Hepatocyte (in vitro differentiated cells): Measurements from ENCODE around the gene TAF1A. TPM values are rescaled to one million over a fixed set of nuclear protein-coding genes. Genes with fewer than 3 reads are reported as not detected.

Experiments used
- DNase-seq: peaks from one replicate; pipeline ENCODE4 v3.0.0-alpha.2; 2016; ENCODE audit warnings: low spot score
- H2AFZ ChIP-seq: fragments of 200-600 bp; sonication (generic); 2 replicates; pipeline ENCODE4 v1.6.0; 2016; ENCODE audit warnings: antibody characterized with exemption, mild to moderate bottlenecking
- H3K27ac ChIP-seq: fragments of 200-600 bp; sonication (generic); 2 replicates; pipeline ENCODE4 v1.5.1; 2016; ENCODE audit warnings: mild to moderate bottlenecking
- H3K27me3 ChIP-seq: fragments of 200-600 bp; sonication (generic); 2 replicates; pipeline ENCODE4 v1.6.1; 2016
- H3K36me3 ChIP-seq: fragments of 200-600 bp; sonication (generic); replicated peaks from 2 replicates; pipeline ENCODE4 v1.5.1; 2016; ENCODE audit warnings: low read depth; ENCODE audit not compliant: insufficient read depth
- H3K4me1 ChIP-seq: fragments of 200-600 bp; sonication (generic); 2 replicates; pipeline ENCODE4 v1.5.1; 2016; ENCODE audit warnings: mild to moderate bottlenecking, moderate library complexity; ENCODE audit not compliant: insufficient read depth
- H3K4me2 ChIP-seq: fragments of 200-600 bp; sonication (generic); 2 replicates; pipeline ENCODE4 v1.6.0; 2016
- H3K4me3 ChIP-seq: fragments of 200-600 bp; sonication (generic); 2 replicates; pipeline ENCODE4 v1.5.1; 2016; ENCODE audit warnings: mild to moderate bottlenecking
- H3K79me2 ChIP-seq: fragments of 200-600 bp; sonication (generic); 2 replicates; pipeline ENCODE4 v1.6.0; 2017; ENCODE audit warnings: mild to moderate bottlenecking
- H3K9me2 ChIP-seq: fragments of 200-600 bp; sonication (generic); replicated peaks from 2 replicates; pipeline ENCODE4 v1.6.0; 2017; ENCODE audit warnings: mild to moderate bottlenecking; ENCODE audit not compliant: insufficient read depth
- H3K9me3 ChIP-seq: fragments of 200-600 bp; sonication (generic); 2 replicates; pipeline ENCODE4 v1.5.1; 2016; ENCODE audit warnings: low read depth, mild to moderate bottlenecking
- H4K20me1 ChIP-seq: fragments of 200-600 bp; sonication (generic); 2 replicates; pipeline ENCODE4 v1.6.0; 2016; ENCODE audit warnings: mild to moderate bottlenecking; ENCODE audit not compliant: insufficient read depth, poor library complexity, severe bottlenecking
- CTCF ChIP-seq: fragments of 200-600 bp; sonication (generic); IDR thresholded peaks from 2 replicates; pipeline ENCODE4 v1.5.1; 2016; ENCODE audit warnings: antibody characterized with exemption, mild to moderate bottlenecking; ENCODE audit not compliant: poor library complexity
- EZH2 ChIP-seq: fragments of 200-600 bp; sonication (generic); IDR thresholded peaks from 2 replicates; pipeline ENCODE4 v1.6.1; 2016; ENCODE audit warnings: antibody characterized with exemption, mild to moderate bottlenecking, borderline replicate concordance
- EZH2phosphoT487 ChIP-seq: fragments of 200-600 bp; sonication (generic); IDR thresholded peaks from one replicate; pipeline ENCODE4 v1.6.1; 2018; ENCODE audit warnings: antibody characterized with exemption, mild to moderate bottlenecking, low read depth, moderate library complexity; ENCODE audit not compliant: unreplicated experiment, severe bottlenecking
- WGBS: methylation state at CpG from one replicate; pipeline ENCODE4 v1.1.6; 2016; ENCODE audit warnings: low lambda C conversion rate; ENCODE audit errors: missing lambda C conversion rate; 5-methylcytosine and 5-hydroxymethylcytosine counted together
- polyA plus RNA-seq: library from polyadenylated mRNA; unstranded; fragments of >200 nt; fragmentation: Nextera tagmentation; extraction: Ambion mirVana; gene quantifications from 2 replicates; pipeline ENCODE4 v1.2.1, GENCODE V29; 2016
- total RNA-seq: library from RNA; depleted of rRNA; stranded (reverse); fragments of >200 nt; gene quantifications from 2 replicates; pipeline ENCODE4 v1.2.3, GENCODE V29; 2014

The TAF1A gene
- total and polyA plus RNA-seq, 2 experiments from 2014 or later, result 5.2 to 6.5 TPM

- Histone ChIP-seq H4K20me1 (no peaks in the 10 kb centered on the region), H3K27ac (no peak overlapping the region), H3K79me2 (peaks cover 3% of the 10 kb centered on the region), H3K9me2 (no peaks in the 10 kb centered on the region), H2AFZ (no peak overlapping the region), H3K4me2 (no peak overlapping the region), H3K9me3 (no peaks in the 10 kb centered on the region), H3K4me3 (no peak overlapping the region), H3K4me1 (no peaks in the 10 kb centered on the region), H3K36me3 (no peaks in the 10 kb centered on the region), H3K27me3 (no peaks in the 10 kb centered on the region)
- TF ChIP-seq CTCF (no peak), EZH2phosphoT487 (no peak), EZH2 (no peak)
- 97% methylated on average over 3 of the region's 3 CpGs for WGBS
- no peak for DNase-seq
Observed at GRCh38 chr1:222631611-222632208, 42.0 kb upstream of the TAF1A start.

- Histone ChIP-seq H3K4me2 (no peak overlapping the region), H3K27me3 (no peaks in the 10 kb centered on the region), H3K4me3 (no peak overlapping the region), H3K9me2 (no peaks in the 10 kb centered on the region), H3K9me3 (no peaks in the 10 kb centered on the region), H4K20me1 (no peaks in the 10 kb centered on the region), H3K4me1 (no peaks in the 10 kb centered on the region), H3K79me2 (no peaks in the 10 kb centered on the region), H2AFZ (no peak overlapping the region), H3K36me3 (no peaks in the 10 kb centered on the region), H3K27ac (no peak overlapping the region)
- TF ChIP-seq EZH2phosphoT487 (no peak), EZH2 (no peak), CTCF (no peak)
- no peak for DNase-seq
- 94% methylated on average over 7 of the region's 7 CpGs for WGBS
Observed at GRCh38 chr1:222629921-222630535, 40.3 kb upstream of the TAF1A start.

GRCh38 chr1:222627232-222627631 lies 37.5 kb upstream of the TAF1A start:
- Histone ChIP-seq H3K27me3 (no peaks in the 10 kb centered on the region), H3K4me2 (no peak overlapping the region), H3K4me3 (no peak overlapping the region), H3K9me3 (no peaks in the 10 kb centered on the region), H3K9me2 (no peaks in the 10 kb centered on the region), H3K4me1 (no peaks in the 10 kb centered on the region), H3K79me2 (peaks cover 2% of the 10 kb centered on the region), H3K27ac (no peak overlapping the region), H2AFZ (no peak overlapping the region), H4K20me1 (no peaks in the 10 kb centered on the region), H3K36me3 (no peaks in the 10 kb centered on the region)
- no peak for TF ChIP-seq EZH2
- no peak for TF ChIP-seq CTCF
- no peak for TF ChIP-seq EZH2phosphoT487
- DNase-seq, result no peak
- 87% methylated on average over 6 of the region's 6 CpGs for WGBS
